ENCODE results near the gene HPSE2.

The HPSE2 gene

DNA sequence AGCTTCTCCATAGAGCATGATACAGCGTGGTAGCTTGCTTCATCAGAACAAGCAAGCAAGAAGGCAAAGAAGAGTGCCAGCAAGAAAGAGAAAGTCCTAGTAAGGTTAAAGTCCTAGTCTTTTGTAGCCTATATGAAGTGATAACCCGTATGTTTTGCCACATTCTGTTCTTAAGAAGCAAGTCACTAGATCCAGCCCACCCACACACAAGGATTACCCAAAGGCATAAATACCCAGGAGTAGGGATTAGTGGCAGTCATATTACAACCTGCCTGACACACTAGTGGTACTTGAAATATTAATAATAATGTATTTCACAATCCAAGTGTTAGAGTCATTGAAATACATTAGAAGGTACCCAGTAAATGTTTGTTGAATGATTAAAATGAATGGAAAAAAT lies 285.5 kb downstream of the HPSE2 start:
- no peak for DNase-seq (ENCODE audit: low read depth)
- TF ChIP-seq CTCF (conservative IDR thresholded peaks at IDR 0.05; ENCODE audit: low read length) = no peak
- no peak overlapping the region for H3K4me3 ChIP-seq (ENCODE audit: low read length)

DNA sequence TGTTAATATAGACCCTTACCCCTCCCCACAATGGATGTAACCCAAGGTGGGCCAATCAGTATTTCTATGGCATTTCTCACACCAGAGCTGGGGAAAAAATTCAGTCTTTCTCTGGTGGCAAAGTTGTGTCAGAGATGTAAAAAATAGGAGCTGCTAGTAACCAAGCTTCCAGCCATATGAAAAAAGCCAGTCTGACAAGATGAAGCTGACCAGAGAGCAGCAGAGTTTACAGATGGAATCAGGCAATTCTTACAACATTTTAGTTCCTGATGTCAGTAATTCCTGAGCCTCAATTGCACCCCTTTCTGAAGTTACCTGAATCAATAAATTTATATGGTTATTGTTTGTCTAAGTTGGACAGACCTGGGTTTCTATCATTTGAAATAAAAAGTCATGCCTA lies 286.3 kb downstream of the HPSE2 start:
- H3K4me3 ChIP-seq (ENCODE audit: low read length) = no peak overlapping the region
- no peak for TF ChIP-seq CTCF (conservative IDR thresholded peaks at IDR 0.05; ENCODE audit: low read length)
- DNase-seq (ENCODE audit: low read depth) = no peak

DNA sequence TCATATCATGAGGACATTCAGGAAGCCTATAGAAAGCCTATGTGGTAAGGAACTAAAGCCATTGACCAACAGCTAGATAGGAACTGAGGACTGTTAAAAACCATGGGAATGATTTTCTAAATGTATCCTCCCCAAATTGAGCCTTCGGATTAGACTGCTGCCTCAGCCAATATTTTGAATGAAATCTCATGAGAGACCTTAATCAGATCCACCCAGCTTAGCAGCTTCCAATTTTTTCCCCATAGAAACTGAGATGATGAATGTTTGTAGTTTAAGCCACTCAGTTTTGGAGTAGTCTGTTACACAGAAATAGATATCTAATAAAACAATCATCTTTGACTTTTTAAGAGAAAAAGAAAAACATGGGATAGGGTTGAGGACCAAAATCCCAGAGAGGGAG lies 292.0 kb downstream of the HPSE2 start:
- no peak overlapping the region for H3K4me3 ChIP-seq (ENCODE audit: low read length)
- TF ChIP-seq CTCF (conservative IDR thresholded peaks at IDR 0.05; ENCODE audit: low read length) = no peak
- no peak for DNase-seq (ENCODE audit: low read depth)

DNA sequence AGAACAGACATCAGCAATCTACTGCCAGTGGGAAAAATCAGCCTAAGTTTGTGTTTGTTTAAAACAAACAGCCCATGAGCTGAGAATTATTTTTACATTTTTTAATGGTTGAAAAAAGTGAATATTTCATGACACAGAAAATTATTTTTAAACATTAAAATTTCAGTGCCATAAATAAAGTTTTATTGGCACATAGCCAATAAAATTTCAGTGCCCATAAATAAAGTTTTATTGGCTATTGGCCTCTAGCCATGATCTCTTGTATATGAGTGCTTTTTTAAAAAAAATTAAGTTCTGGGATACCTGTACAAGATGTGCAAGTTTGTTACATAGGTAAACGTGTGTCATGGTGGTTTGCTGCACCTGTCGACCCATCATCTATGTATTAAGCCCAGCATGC lies 305.9 kb downstream of the HPSE2 start:
- DNase-seq (ENCODE audit: low read depth) = no peak
- no peak overlapping the region for H3K4me3 ChIP-seq (ENCODE audit: low read length)
- TF ChIP-seq CTCF (conservative IDR thresholded peaks at IDR 0.05; ENCODE audit: low read length) = no peak

DNA sequence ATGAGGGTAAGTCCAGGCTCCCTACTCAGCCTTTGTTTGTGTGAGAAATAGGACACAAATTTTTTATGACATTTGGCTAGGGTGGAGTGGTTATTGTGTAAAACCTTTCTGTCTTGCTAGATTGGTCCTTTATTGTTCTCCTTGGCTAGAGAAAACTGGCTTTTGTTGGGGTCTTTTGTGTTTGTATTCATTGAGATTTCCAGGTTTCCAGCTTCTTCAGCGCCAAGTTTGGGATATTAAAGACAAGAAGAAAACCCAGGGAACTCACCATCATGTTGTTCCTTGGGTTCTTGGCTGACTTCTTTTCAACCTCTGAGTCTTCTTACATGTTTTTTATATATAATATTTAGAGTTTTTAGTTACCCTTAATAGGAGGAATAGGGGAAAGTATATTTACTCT lies 310.0 kb downstream of the HPSE2 start:
- no peak for DNase-seq (ENCODE audit: low read depth)
- H3K4me3 ChIP-seq (ENCODE audit: low read length) = no peak overlapping the region
- no peak for TF ChIP-seq CTCF (conservative IDR thresholded peaks at IDR 0.05; ENCODE audit: low read length)

- no peak for DNase-seq (ENCODE audit: low read depth)
- TF ChIP-seq CTCF (conservative IDR thresholded peaks at IDR 0.05; ENCODE audit: low read length) = no peak
- no peak overlapping the region for H3K4me3 ChIP-seq (ENCODE audit: low read length)
Measured at GRCh38 chr10:98924526-98924925, 311.1 kb downstream of the HPSE2 start.

- no peak for TF ChIP-seq CTCF (conservative IDR thresholded peaks at IDR 0.05; ENCODE audit: low read length)
- no peak for DNase-seq (ENCODE audit: low read depth)
- no peak overlapping the region for H3K4me3 ChIP-seq (ENCODE audit: low read length)
Measured at GRCh38 chr10:98921316-98921715, 314.3 kb downstream of the HPSE2 start.
